Smooth muscle cell (in vitro differentiated cells): ENCODE results near the gene AGMO. TPM values are rescaled to one million over a fixed set of nuclear protein-coding genes. Genes with fewer than 3 reads are reported as not detected.
A peak's percentile ranks its signal among the peaks of the same experiment; 100 is the strongest.

Experiments used
- DNase-seq: peaks from one replicate; lab custom pipeline; 2025; ENCODE audit not compliant: unreplicated experiment; lab: John Stamatoyannopoulos, UW
- H2AFZ ChIP-seq: fragments of 200-600 bp; sonication (generic); 2 replicates; pipeline ENCODE4 v1.6.0; 2016; ENCODE audit warnings: antibody characterized with exemption, low read depth, mild to moderate bottlenecking
- H3F3A ChIP-seq: fragments of 200-600 bp; sonication (generic); 2 replicates; pipeline ENCODE4 v1.6.0; 2017; ENCODE audit warnings: antibody characterized with exemption, low read depth
- H3K27ac ChIP-seq: fragments of 200-600 bp; sonication (generic); 2 replicates; pipeline ENCODE4 v1.5.1; 2016; ENCODE audit warnings: low read depth, mild to moderate bottlenecking
- H3K27me3 ChIP-seq: fragments of 200-600 bp; sonication (generic); 2 replicates; pipeline ENCODE4 v1.6.1; 2016; ENCODE audit warnings: low read depth, mild to moderate bottlenecking
- H3K36me3 ChIP-seq: fragments of 200-600 bp; sonication (generic); 2 replicates; pipeline ENCODE4 v1.5.1; 2016; ENCODE audit warnings: low read depth
- H3K4me1 ChIP-seq: fragments of 200-600 bp; sonication (generic); 2 replicates; pipeline ENCODE4 v1.5.1; 2016; ENCODE audit warnings: low read depth
- H3K4me2 ChIP-seq: fragments of 200-600 bp; sonication (generic); 2 replicates; pipeline ENCODE4 v1.6.0; 2016; ENCODE audit warnings: mild to moderate bottlenecking
- H3K4me3 ChIP-seq: fragments of 200-600 bp; sonication (generic); 2 replicates; pipeline ENCODE4 v1.5.1; 2016; ENCODE audit warnings: mild to moderate bottlenecking
- H3K79me2 ChIP-seq: fragments of 200-600 bp; sonication (generic); 2 replicates; pipeline ENCODE4 v1.6.0; 2016; ENCODE audit warnings: low read depth, mild to moderate bottlenecking
- H3K9ac ChIP-seq: fragments of 200-600 bp; sonication (generic); 2 replicates; pipeline ENCODE4 v1.6.0; 2016; ENCODE audit warnings: low read depth
- H3K9me3 ChIP-seq: fragments of 200-600 bp; sonication (generic); replicated peaks from 2 replicates; pipeline ENCODE4 v1.5.1; 2016; ENCODE audit warnings: low read depth
- H4K20me1 ChIP-seq: fragments of 200-600 bp; sonication (generic); 2 replicates; pipeline ENCODE4 v1.6.0; 2016; ENCODE audit warnings: low read depth
- WGBS: methylation state at CpG from one replicate; pipeline ENCODE4 v1.1.7; 2016; ENCODE audit warnings: low lambda C conversion rate; 5-methylcytosine and 5-hydroxymethylcytosine counted together
- polyA plus RNA-seq: library from polyadenylated mRNA; unstranded; fragments of >200 nt; fragmentation: Nextera tagmentation; extraction: Ambion mirVana; gene quantifications from 2 replicates; pipeline ENCODE4 v1.2.1, GENCODE V29; 2016
- total RNA-seq: library from RNA; depleted of rRNA; stranded (reverse); fragments of >200 nt; gene quantifications from 2 replicates; pipeline ENCODE4 v1.2.3, GENCODE V29; 2014
- TF ChIP-seq, protein P1 (sequence below): fragments of 200-600 bp; sonication (generic); IDR thresholded peaks from 2 replicates; pipeline ENCODE4 v1.5.1; 2017; ENCODE audit warnings: borderline replicate concordance, mild to moderate bottlenecking, antibody characterized with exemption; ENCODE audit not compliant: insufficient read depth, poor library complexity, severe bottlenecking

The AGMO gene
- total and polyA plus RNA-seq, 2 experiments from 2014 or later = 0.27 to 0.50 TPM

DNA sequence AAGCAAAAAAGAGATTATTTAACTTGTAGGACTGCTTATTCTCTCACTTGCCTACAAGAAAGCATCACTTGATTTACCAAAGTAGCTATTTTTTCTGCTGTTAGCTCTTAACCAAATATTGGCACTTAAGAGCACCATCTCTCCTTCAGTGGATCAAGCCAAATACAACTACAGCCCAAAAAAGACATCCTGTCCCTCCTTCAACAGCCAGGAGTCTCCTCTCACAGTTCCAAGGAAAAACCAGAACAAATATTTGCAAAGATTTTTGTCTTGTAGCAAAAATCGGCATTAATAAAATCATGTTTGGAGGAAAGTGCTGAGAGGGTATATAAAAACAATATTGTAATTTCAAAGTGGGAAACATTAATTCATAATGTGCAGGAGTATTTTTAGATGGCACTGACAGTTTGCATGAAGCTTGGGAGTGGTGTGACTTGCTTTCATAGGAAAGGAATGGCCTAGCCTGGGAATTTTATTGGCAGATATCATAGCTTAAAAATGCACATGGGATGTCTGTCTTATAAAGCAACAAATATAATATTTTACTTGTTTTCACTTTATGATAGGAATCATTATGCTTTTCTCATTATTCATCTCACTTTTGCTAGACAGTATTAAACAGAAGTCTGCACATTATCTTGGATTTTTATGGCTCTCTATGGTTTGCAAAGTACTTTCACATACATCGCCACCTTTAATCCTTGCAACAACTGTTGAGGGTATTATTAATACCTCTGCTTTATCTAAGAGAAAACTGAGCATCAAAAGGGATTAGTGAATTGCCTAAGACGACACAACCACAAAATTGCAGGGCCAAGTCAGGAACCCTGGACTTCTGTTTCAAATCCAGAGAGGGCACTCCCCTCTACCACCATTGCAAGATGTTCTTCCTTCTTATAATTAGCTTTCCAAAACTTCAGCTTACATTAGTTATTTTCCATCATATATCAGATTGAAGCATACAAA, 103.5 kb downstream of the AGMO start:
- Histone ChIP-seq H3K9ac (no peak overlapping the region), H3K27me3 (no peaks in the 10 kb centered on the region), H2AFZ (no peak overlapping the region), H3K79me2 (no peaks in the 10 kb centered on the region), H3K36me3 (no peaks in the 10 kb centered on the region), H3K27ac (no peak overlapping the region), H4K20me1 (no peaks in the 10 kb centered on the region), H3K9me3 (no peaks in the 10 kb centered on the region), H3K4me1 (peaks cover 6% of the 10 kb centered on the region), H3K4me3 (no peak overlapping the region), H3F3A (no peaks in the 10 kb centered on the region), H3K4me2 (peak overlapping the region; percentile 23)
- 50% methylated on average over 3 of the region's 3 CpGs for WGBS
- TF ChIP-seq, protein P1, sequence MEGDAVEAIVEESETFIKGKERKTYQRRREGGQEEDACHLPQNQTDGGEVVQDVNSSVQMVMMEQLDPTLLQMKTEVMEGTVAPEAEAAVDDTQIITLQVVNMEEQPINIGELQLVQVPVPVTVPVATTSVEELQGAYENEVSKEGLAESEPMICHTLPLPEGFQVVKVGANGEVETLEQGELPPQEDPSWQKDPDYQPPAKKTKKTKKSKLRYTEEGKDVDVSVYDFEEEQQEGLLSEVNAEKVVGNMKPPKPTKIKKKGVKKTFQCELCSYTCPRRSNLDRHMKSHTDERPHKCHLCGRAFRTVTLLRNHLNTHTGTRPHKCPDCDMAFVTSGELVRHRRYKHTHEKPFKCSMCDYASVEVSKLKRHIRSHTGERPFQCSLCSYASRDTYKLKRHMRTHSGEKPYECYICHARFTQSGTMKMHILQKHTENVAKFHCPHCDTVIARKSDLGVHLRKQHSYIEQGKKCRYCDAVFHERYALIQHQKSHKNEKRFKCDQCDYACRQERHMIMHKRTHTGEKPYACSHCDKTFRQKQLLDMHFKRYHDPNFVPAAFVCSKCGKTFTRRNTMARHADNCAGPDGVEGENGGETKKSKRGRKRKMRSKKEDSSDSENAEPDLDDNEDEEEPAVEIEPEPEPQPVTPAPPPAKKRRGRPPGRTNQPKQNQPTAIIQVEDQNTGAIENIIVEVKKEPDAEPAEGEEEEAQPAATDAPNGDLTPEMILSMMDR = no peak
- no peak for DNase-seq

DNA sequence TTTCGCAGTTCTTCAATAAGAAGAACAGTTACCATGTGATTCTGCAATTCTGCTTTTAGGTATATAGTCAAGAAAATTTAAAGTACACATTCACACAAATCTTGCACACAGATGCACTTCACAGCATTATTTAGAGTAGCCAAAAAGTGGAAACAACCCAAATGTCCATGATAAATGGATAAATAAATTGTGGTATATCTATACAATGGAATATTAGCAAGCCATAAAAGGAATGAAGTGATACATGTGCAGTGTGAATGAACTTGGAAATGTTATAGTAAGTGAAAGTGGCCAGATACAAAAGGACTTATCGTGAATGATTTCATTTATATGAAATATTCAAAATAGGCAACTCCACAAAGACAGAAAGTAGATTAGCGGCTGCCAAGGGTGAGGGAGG, 109.1 kb downstream of the AGMO start:
- Histone ChIP-seq H3K9me3 (no peaks in the 10 kb centered on the region), H4K20me1 (no peaks in the 10 kb centered on the region), H3K27me3 (no peaks in the 10 kb centered on the region), H3K27ac (no peak overlapping the region), H3K36me3 (no peaks in the 10 kb centered on the region), H3K9ac (no peak overlapping the region), H3K4me2 (no peak overlapping the region), H3F3A (no peaks in the 10 kb centered on the region), H3K79me2 (no peaks in the 10 kb centered on the region), H3K4me1 (no peaks in the 10 kb centered on the region), H2AFZ (no peak overlapping the region), H3K4me3 (no peak overlapping the region)
- 90% methylated on average over 3 of the region's 3 CpGs for WGBS
- TF ChIP-seq, protein P1 = no peak
- DNase-seq = no peak

DNA sequence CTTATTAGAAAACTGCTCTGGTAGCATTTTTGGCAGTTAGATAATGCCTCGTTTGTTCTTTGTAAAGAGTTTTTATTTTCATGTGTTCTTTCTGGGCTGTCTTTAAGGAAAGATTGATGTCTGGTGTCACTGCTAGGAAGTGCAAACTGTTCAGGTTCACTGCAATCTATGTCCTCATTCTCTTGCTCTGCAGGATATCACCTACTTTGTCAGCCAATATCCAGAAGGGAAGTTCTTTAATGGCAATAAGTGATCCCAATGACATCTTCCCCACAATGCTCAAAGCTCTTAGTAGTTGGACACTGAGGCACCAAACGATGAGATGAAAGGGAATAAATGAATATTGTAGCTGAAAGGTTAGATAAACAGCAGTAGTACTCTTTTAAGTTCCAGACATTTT, 115.1 kb downstream of the AGMO start:
- Histone ChIP-seq H3K79me2 (no peaks in the 10 kb centered on the region), H3K4me3 (no peak overlapping the region), H3K9me3 (no peaks in the 10 kb centered on the region), H2AFZ (no peak overlapping the region), H3K27me3 (no peaks in the 10 kb centered on the region), H3K4me1 (no peaks in the 10 kb centered on the region), H3K36me3 (no peaks in the 10 kb centered on the region), H3K9ac (no peak overlapping the region), H3K27ac (no peak overlapping the region), H3F3A (no peaks in the 10 kb centered on the region), H4K20me1 (no peaks in the 10 kb centered on the region), H3K4me2 (no peak overlapping the region)
- no peak for DNase-seq
- TF ChIP-seq, protein P1 = no peak
- 62% methylated on average over 2 of the region's 2 CpGs for WGBS

DNA sequence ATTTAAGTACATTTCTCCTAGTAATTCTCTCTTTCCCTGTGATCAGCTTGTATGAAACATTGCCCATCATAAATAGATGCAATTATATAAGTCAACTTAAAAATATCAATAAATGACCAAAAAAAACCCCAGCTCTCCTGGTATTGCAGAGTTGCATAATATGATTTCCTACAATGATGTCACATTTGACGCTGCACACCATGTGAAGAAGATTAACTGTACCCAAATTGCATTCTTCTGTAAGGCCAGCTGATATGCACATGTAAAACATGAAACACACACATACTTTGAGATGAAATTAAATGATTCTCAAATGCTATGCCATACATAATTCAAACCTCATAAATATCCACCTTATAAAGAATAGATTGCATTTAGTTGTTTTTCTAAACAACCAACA, 115.5 kb downstream of the AGMO start:
- Histone ChIP-seq H2AFZ (no peak overlapping the region), H3K4me2 (no peak overlapping the region), H3K27ac (no peak overlapping the region), H3K27me3 (no peaks in the 10 kb centered on the region), H3F3A (no peaks in the 10 kb centered on the region), H3K9ac (no peak overlapping the region), H3K4me3 (no peak overlapping the region), H3K79me2 (no peaks in the 10 kb centered on the region), H4K20me1 (no peaks in the 10 kb centered on the region), H3K4me1 (no peaks in the 10 kb centered on the region), H3K36me3 (no peaks in the 10 kb centered on the region), H3K9me3 (no peaks in the 10 kb centered on the region)
- no peak for DNase-seq
- WGBS = 0% methylated on average over 1 of the region's 1 CpG
- TF ChIP-seq, protein P1 = no peak
